ENCODE results near the gene KRTAP10-5. TPM values are rescaled to one million over a fixed set of nuclear protein-coding genes. Genes with fewer than 3 reads are reported as not detected.

The KRTAP10-5 gene
- total RNA-seq, 1 donor from 2014 or later = not detected

DNA sequence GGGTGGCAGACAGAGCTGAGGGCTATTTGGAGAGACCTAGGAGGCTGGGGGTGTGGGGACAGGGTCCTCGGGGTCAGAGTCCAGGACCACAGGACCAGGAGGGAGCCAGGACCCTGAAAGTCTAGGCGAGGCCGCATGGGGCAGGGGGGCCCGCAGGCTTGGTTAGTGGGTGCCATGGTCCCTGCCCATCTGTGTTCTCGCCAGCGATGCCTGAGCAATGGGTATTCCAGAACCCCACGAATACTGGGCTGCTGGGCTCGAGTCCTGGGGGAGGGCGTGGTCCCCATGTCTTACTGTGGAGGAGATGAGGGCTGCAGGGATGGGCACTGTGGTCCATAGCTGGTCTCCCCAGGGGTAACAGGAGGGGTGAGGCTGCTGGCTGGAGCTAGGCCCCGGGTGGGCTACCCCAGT, 9.9 kb upstream of the KRTAP10-5 start:
- Histone ChIP-seq H4K20me1 (ENCODE audit: insufficient read depth, low read length) (no peaks in the 10 kb centered on the region), H3K4me1 (ENCODE audit: insufficient read depth, low read length) (no peaks in the 10 kb centered on the region), H3K27ac (ENCODE audit: low read depth, low read length) (no peak overlapping the region), H3K36me3 (ENCODE audit: insufficient read depth, low read length) (no peaks in the 10 kb centered on the region), H3K4me3 (ENCODE audit: insufficient read depth, low read depth, low read length) (no peak overlapping the region), H3K9me3 (ENCODE audit: insufficient read depth, low read depth, low read length) (no peaks in the 10 kb centered on the region), H3K79me2 (ENCODE audit: insufficient read depth, low read length) (no peaks in the 10 kb centered on the region), H3K4me2 (ENCODE audit: low read length) (no peak overlapping the region), H2AFZ (ENCODE audit: low read depth, low read length) (no peak overlapping the region), H3K9ac (ENCODE audit: low read length) (no peak overlapping the region), H3K27me3 (ENCODE audit: insufficient read depth, low read length) (no peaks in the 10 kb centered on the region)
- Mint-ChIP-seq H3K27me3 (ENCODE audit: low read depth, unreplicated experiment) (peaks cover 39% of the 10 kb centered on the region), H3K4me1 (ENCODE audit: low read depth, unreplicated experiment) (peaks cover 2% of the 10 kb centered on the region), H3K4me3 (ENCODE audit: unreplicated experiment) (no peak overlapping the region), H3K36me3 (ENCODE audit: low read depth, unreplicated experiment) (peaks cover 1% of the 10 kb centered on the region), H3K9me3 (ENCODE audit: unreplicated experiment) (peaks cover 9% of the 10 kb centered on the region), H3K27ac (ENCODE audit: unreplicated experiment) (no peak overlapping the region)
- FAIRE-seq = no peak
- TF ChIP-seq CTCF (IDR thresholded peaks at IDR 0.05; ENCODE audit: insufficient read depth, low read depth, low read length) = no peak
- TF ChIP-seq EZH2 (IDR thresholded peaks at IDR 0.05; ENCODE audit: insufficient read depth, low read length) = no peak
- DNase-seq (ENCODE audit: low read depth) = no peak

GRCh38 chr21:44589586-44590305, 9.3 kb upstream of the KRTAP10-5 start:
- no peak overlapping the region for H3K27ac Mint-ChIP-seq (ENCODE audit: unreplicated experiment)
- no peak overlapping the region for H3K4me3 Mint-ChIP-seq (ENCODE audit: unreplicated experiment)
- no peaks in the 10 kb centered on the region for H3K9me3 ChIP-seq (ENCODE audit: insufficient read depth, low read depth, low read length)
- H3K9me3 Mint-ChIP-seq (ENCODE audit: unreplicated experiment) = peaks cover 9% of the 10 kb centered on the region
- no peak for DNase-seq (ENCODE audit: low read depth)
- no peak overlapping the region for H2AFZ ChIP-seq (ENCODE audit: low read depth, low read length)
- H3K27me3 ChIP-seq (ENCODE audit: insufficient read depth, low read length) = no peaks in the 10 kb centered on the region
- no peak overlapping the region for H3K4me3 ChIP-seq (ENCODE audit: insufficient read depth, low read depth, low read length)
- H3K4me1 Mint-ChIP-seq (ENCODE audit: low read depth, unreplicated experiment) = peaks cover 2% of the 10 kb centered on the region
- no peaks in the 10 kb centered on the region for H3K36me3 ChIP-seq (ENCODE audit: insufficient read depth, low read length)
- no peaks in the 10 kb centered on the region for H3K79me2 ChIP-seq (ENCODE audit: insufficient read depth, low read length)
- H3K27ac ChIP-seq (ENCODE audit: low read depth, low read length) = no peak overlapping the region
- no peaks in the 10 kb centered on the region for H4K20me1 ChIP-seq (ENCODE audit: insufficient read depth, low read length)
- no peak overlapping the region for H3K4me2 ChIP-seq (ENCODE audit: low read length)
- H3K27me3 Mint-ChIP-seq (ENCODE audit: low read depth, unreplicated experiment) = peaks cover 42% of the 10 kb centered on the region
- no peak for TF ChIP-seq EZH2 (IDR thresholded peaks at IDR 0.05; ENCODE audit: insufficient read depth, low read length)
- TF ChIP-seq CTCF (IDR thresholded peaks at IDR 0.05; ENCODE audit: insufficient read depth, low read depth, low read length) = no peak
- H3K4me1 ChIP-seq (ENCODE audit: insufficient read depth, low read length) = no peaks in the 10 kb centered on the region
- H3K36me3 Mint-ChIP-seq (ENCODE audit: low read depth, unreplicated experiment) = peaks cover 1% of the 10 kb centered on the region
- no peak overlapping the region for H3K9ac ChIP-seq (ENCODE audit: low read length)
- no peak for FAIRE-seq

DNA sequence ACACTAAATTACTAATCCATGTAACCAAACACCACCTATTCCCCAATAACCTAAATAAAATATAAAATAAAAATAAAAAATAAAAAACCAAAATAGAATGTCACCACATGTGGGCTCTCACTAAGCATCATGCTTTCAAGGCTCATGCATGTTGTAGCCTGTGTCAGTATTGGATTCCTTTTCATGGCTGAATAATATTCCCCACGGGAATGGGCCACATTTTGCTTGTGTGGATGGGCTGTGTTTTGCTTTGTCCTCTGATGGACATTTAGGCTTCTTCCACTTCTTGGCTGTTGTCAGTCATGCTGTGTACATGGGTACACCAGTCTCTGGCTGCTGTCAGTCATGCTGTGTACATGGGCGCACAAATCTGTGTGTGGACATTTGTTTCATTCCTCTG, 8.7 kb upstream of the KRTAP10-5 start:
- Mint-ChIP-seq H3K4me1 (ENCODE audit: low read depth, unreplicated experiment) (peaks cover 2% of the 10 kb centered on the region), H3K27me3 (ENCODE audit: low read depth, unreplicated experiment) (peaks cover 39% of the 10 kb centered on the region), H3K9me3 (ENCODE audit: unreplicated experiment) (peaks cover 9% of the 10 kb centered on the region), H3K36me3 (ENCODE audit: low read depth, unreplicated experiment) (no peaks in the 10 kb centered on the region), H3K4me3 (ENCODE audit: unreplicated experiment) (no peak overlapping the region), H3K27ac (ENCODE audit: unreplicated experiment) (no peak overlapping the region)
- no peak overlapping the region for H3K4me3 ChIP-seq (ENCODE audit: insufficient read depth, low read depth, low read length)
- no peaks in the 10 kb centered on the region for H3K9me3 ChIP-seq (ENCODE audit: insufficient read depth, low read depth, low read length)
- no peaks in the 10 kb centered on the region for H4K20me1 ChIP-seq (ENCODE audit: insufficient read depth, low read length)
- no peak overlapping the region for H3K27ac ChIP-seq (ENCODE audit: low read depth, low read length)
- H3K9ac ChIP-seq (ENCODE audit: low read length) = no peak overlapping the region
- H3K36me3 ChIP-seq (ENCODE audit: insufficient read depth, low read length) = no peaks in the 10 kb centered on the region
- FAIRE-seq (no peak), DNase-seq (ENCODE audit: low read depth) (no peak)
- H3K4me2 ChIP-seq (ENCODE audit: low read length) = no peak overlapping the region
- no peaks in the 10 kb centered on the region for H3K27me3 ChIP-seq (ENCODE audit: insufficient read depth, low read length)
- H3K4me1 ChIP-seq (ENCODE audit: insufficient read depth, low read length) = no peaks in the 10 kb centered on the region
- no peak overlapping the region for H2AFZ ChIP-seq (ENCODE audit: low read depth, low read length)
- TF ChIP-seq CTCF (IDR thresholded peaks at IDR 0.05; ENCODE audit: insufficient read depth, low read depth, low read length) = no peak
- TF ChIP-seq EZH2 (IDR thresholded peaks at IDR 0.05; ENCODE audit: insufficient read depth, low read length) = no peak
- no peaks in the 10 kb centered on the region for H3K79me2 ChIP-seq (ENCODE audit: insufficient read depth, low read length)
